Suprapubic skin (tissue), 4 donors: ENCODE results near the gene TDRD10.

Source experiments
- CTCF ChIP-seq, 2 donors: fragments of 200-600 bp in 1 of 2; fragments of 450-650 bp in 1 of 2; sonication (generic) in 1 of 2; IDR thresholded peaks; one replicate each; pipeline ENCODE4 v1.5.1; 2016 to 2019; ENCODE audit warnings: antibody characterized with exemption in 2 of 2, mild to moderate bottlenecking in 1 of 2, moderate library complexity in 1 of 2
- EP300 ChIP-seq: sonication (generic); formaldehyde crosslinking; IDR thresholded peaks from one replicate; pipeline ENCODE4 v1.6.1; 2017; ENCODE audit warnings: antibody characterized with exemption
- POLR2A ChIP-seq, 2 donors: fragments of 450-650 bp; IDR thresholded peaks; one replicate each; pipeline ENCODE4 v1.6.1; 2017; ENCODE audit warnings: antibody characterized with exemption in 2 of 2, mild to moderate bottlenecking in 2 of 2, moderate library complexity in 2 of 2
- POLR2AphosphoS5 ChIP-seq, 3 donors: sonication (generic); formaldehyde crosslinking; IDR thresholded peaks; one replicate each; pipeline ENCODE4 v1.6.1; 2017; ENCODE audit warnings: antibody characterized with exemption in 3 of 3

GRCh38 chr1:154469844-154470560 lies 32.0 kb upstream of the TDRD10 start:
- TF ChIP-seq CTCF (IDR thresholded peaks at IDR 0.05) (no peak), POLR2AphosphoS5 (IDR thresholded peaks at IDR 0.05) (no peak), POLR2A (IDR thresholded peaks at IDR 0.05) (no peak), EP300 (no peak)
